HepG2 (cell line): ENCODE data around the gene ERF. TPM values are rescaled to one million over a fixed set of nuclear protein-coding genes. Genes with fewer than 3 reads are reported as not detected.
A peak's percentile ranks its signal among the peaks of the same experiment; 100 is the strongest.

Experiments
- AFF4 ChIP-seq: sonication (generic); formaldehyde crosslinking; IDR thresholded peaks from 2 replicates; pipeline ENCODE4 v1.4.0; 2020; ENCODE audit warnings: missing genetic modification reagents
- AGO2 ChIP-seq: fragments of 200-400 bp; formaldehyde crosslinking; optimal IDR thresholded peaks from 2 replicates; pipeline ENCODE3; 2017; ENCODE audit warnings: mild to moderate bottlenecking, low read depth, low read length, moderate library complexity
- BHLHE40 ChIP-seq: IDR thresholded peaks from 2 replicates; pipeline ENCODE4 v1.6.1; 2011; ENCODE audit warnings: low read length, improper control_type of control experiment
- CSRNP2 ChIP-seq: sonication (generic); formaldehyde crosslinking; conservative IDR thresholded peaks from 2 replicates; pipeline ENCODE4 v1.8.0; 2022; ENCODE audit warnings: low read depth, missing genetic modification reagents
- E2F2 ChIP-seq: sonication (generic); formaldehyde crosslinking; IDR thresholded peaks from 2 replicates; pipeline ENCODE4 v1.4.0; 2020; ENCODE audit warnings: missing genetic modification reagents, borderline replicate concordance
- FOXO1 ChIP-seq: sonication (generic); formaldehyde crosslinking; IDR thresholded peaks from 2 replicates; pipeline ENCODE4 v1.4.0; 2020; ENCODE audit warnings: missing genetic modification reagents
- GTF3A ChIP-seq: sonication (generic); formaldehyde crosslinking; conservative IDR thresholded peaks from 2 replicates; pipeline ENCODE4 v1.4.0; 2020; ENCODE audit warnings: mild to moderate bottlenecking, missing genetic modification reagents
- ISX ChIP-seq: sonication (generic); formaldehyde crosslinking; conservative IDR thresholded peaks from 2 replicates; pipeline ENCODE4 v1.5.0; 2020; ENCODE audit warnings: missing genetic modification reagents
- JUN ChIP-seq: sonication (generic); formaldehyde crosslinking; IDR thresholded peaks from 2 replicates; pipeline ENCODE4 v1.4.0; 2020; ENCODE audit warnings: mild to moderate bottlenecking, missing genetic modification reagents
- MEF2D ChIP-seq: sonication (generic); formaldehyde crosslinking; IDR thresholded peaks from 2 replicates; pipeline ENCODE4 v1.5.1; 2020; ENCODE audit warnings: mild to moderate bottlenecking, missing genetic modification reagents
- MTF2 ChIP-seq: sonication (generic); formaldehyde crosslinking; IDR thresholded peaks from 2 replicates; pipeline ENCODE4 v1.5.0; 2020; ENCODE audit warnings: missing genetic modification reagents, borderline replicate concordance
- NFRKB ChIP-seq: fragments of 450-650 bp; IDR thresholded peaks from 2 replicates; pipeline ENCODE4 v1.6.1; 2017
- PRPF4 ChIP-seq: fragments of 200-400 bp; formaldehyde crosslinking; IDR thresholded peaks from 2 replicates; pipeline ENCODE4 v1.6.1; 2016; ENCODE audit warnings: low read length, low read depth; ENCODE audit not compliant: poor library complexity, severe bottlenecking
- SETDB1 ChIP-seq: sonication (generic); formaldehyde crosslinking; IDR thresholded peaks from 2 replicates; pipeline ENCODE4 v1.5.1; 2020; ENCODE audit warnings: missing genetic modification reagents, mild to moderate bottlenecking, borderline replicate concordance
- SRY ChIP-seq: sonication (generic); formaldehyde crosslinking; IDR thresholded peaks from 2 replicates; pipeline ENCODE4 v1.8.0; 2022; ENCODE audit warnings: mild to moderate bottlenecking, missing genetic modification reagents
- ZBTB14 ChIP-seq: sonication (generic); formaldehyde crosslinking; IDR thresholded peaks from 2 replicates; pipeline ENCODE4 v1.4.0; 2020; ENCODE audit warnings: missing genetic modification reagents
- ZFAT ChIP-seq: sonication (generic); formaldehyde crosslinking; conservative IDR thresholded peaks from 2 replicates; pipeline ENCODE4 v1.8.1; 2023; ENCODE audit warnings: missing genetic modification reagents, inconsistent platforms
- ZNF17 ChIP-seq: sonication (generic); formaldehyde crosslinking; IDR thresholded peaks from 2 replicates; pipeline ENCODE4 v1.5.0; 2020; ENCODE audit warnings: mild to moderate bottlenecking, missing genetic modification reagents
- ZNF256 ChIP-seq: sonication (generic); formaldehyde crosslinking; conservative IDR thresholded peaks from 2 replicates; pipeline ENCODE4 v1.4.0; 2020; ENCODE audit warnings: missing genetic modification reagents
- ZNF598 ChIP-seq: sonication (generic); formaldehyde crosslinking; IDR thresholded peaks from 2 replicates; pipeline ENCODE4 v1.5.1; 2020; ENCODE audit warnings: mild to moderate bottlenecking, missing genetic modification reagents, borderline replicate concordance
- ZNF713 ChIP-seq: sonication (generic); formaldehyde crosslinking; IDR thresholded peaks from 2 replicates; pipeline ENCODE4 v1.4.0; 2020; ENCODE audit warnings: mild to moderate bottlenecking, missing genetic modification reagents
- ZNF878 ChIP-seq: sonication (generic); formaldehyde crosslinking; IDR thresholded peaks from 2 replicates; pipeline ENCODE4 v1.8.1; 2023; ENCODE audit warnings: mild to moderate bottlenecking, missing genetic modification reagents, moderate library complexity
- polyA plus RNA-seq, 8 experiments: library from polyadenylated mRNA; depleted of rRNA in 3 of 8; stranded (reverse) in 7 of 8; unstranded in 1 of 8; fragments of >200 nt; fragmentation: Illumina TruSeq in 4 of 8; extraction: Trizol in 4 of 8; gene quantifications; 2 replicates each; pipeline versions ENCODE4 v1.2.1 to v1.2.3, GENCODE V29; 2011 to 2016; ENCODE audit warnings: low read depth in 4 of 8, missing spikeins in 1 of 8, mixed read lengths in 1 of 8; ENCODE audit not compliant: insufficient read depth in 1 of 8
- total RNA-seq, 5 experiments: library from RNA; depleted of rRNA; stranded (reverse); fragments of >200 nt; fragmentation: Illumina TruSeq; extraction: Trizol; gene quantifications; 2 replicates each; pipeline ENCODE4 v1.2.3, GENCODE V29; 2016; ENCODE audit warnings: low read depth in 1 of 5

ERF gene
- total and polyA plus RNA-seq, 2 of the 13 experiments (the other 11 are each of a cell fraction or from before 2014, with no cell fraction given): 67.1 to 69.9 TPM

- TF ChIP-seq ZBTB14 (CRISPR knock-in tag): no peak
- TF ChIP-seq AGO2: peak; percentile 75
- no peak for TF ChIP-seq E2F2 (CRISPR knock-in tag)
- TF ChIP-seq SRY (CRISPR knock-in tag): no peak
- TF ChIP-seq AFF4 (CRISPR knock-in tag): no peak; the same call in 1 of the 2 replicates
- TF ChIP-seq ZNF17 (CRISPR knock-in tag): no peak
- no peak for TF ChIP-seq PRPF4
- no peak for TF ChIP-seq ZFAT (CRISPR knock-in tag)
- TF ChIP-seq GTF3A (CRISPR knock-in tag): no peak; the same call in 1 of the 2 replicates
- no peak for TF ChIP-seq ZNF598
- no peak for TF ChIP-seq SETDB1
- TF ChIP-seq ZNF713: no peak
- no peak for TF ChIP-seq CSRNP2 (CRISPR knock-in tag)
- no peak for TF ChIP-seq ZNF878 (CRISPR knock-in tag)
- TF ChIP-seq JUN (CRISPR knock-in tag): no peak
- peak; percentile 63; the same call in 1 of the 2 replicates for TF ChIP-seq MEF2D (CRISPR knock-in tag)
- TF ChIP-seq ISX: no peak
- TF ChIP-seq FOXO1 (CRISPR knock-in tag): no peak
- peak; percentile 70; the same call in 1 of the 2 replicates for TF ChIP-seq MTF2 (CRISPR knock-in tag)
- TF ChIP-seq ZNF256 (CRISPR knock-in tag): no peak
- TF ChIP-seq NFRKB: no peak
- no peak for TF ChIP-seq BHLHE40
These were observed 8.6 kb downstream of the ERF start (continued) for GRCh38 chr19:42246143-42246921.
